Stimulated activated naive CD4-positive, alpha-beta T cell treated with Interleukin-2 at 50 U/mL for 16 hours (primary cell): ENCODE measurements around the gene SPSB1.
"Not testable (repeated sequence)": the region's sequence is repeated elsewhere in the genome, so short reads cannot be mapped to it uniquely, and the experiment has no call there.

Source experiments
- DNase-seq: peaks from one replicate; lab custom pipeline; 2025; lab: John Stamatoyannopoulos, UW

SPSB1 gene

GRCh38 chr1:9279172-9279840 is 13.4 kb upstream of the SPSB1 start:
- DNase-seq: no peak

GRCh38 chr1:9280015-9280860 is 12.5 kb upstream of the SPSB1 start:
- peak; percentile 72 for DNase-seq

GRCh38 chr1:9281071-9281827 is 11.4 kb upstream of the SPSB1 start:
- no peak for DNase-seq

GRCh38 chr1:9281908-9282695 is 10.6 kb upstream of the SPSB1 start:
- DNase-seq: no peak

GRCh38 chr1:9282696-9282955 is 10.1 kb upstream of the SPSB1 start:
- DNase-seq: no peak

- DNase-seq: no peak
Measured at GRCh38 chr1:9284061-9284460, 8.6 kb upstream of the SPSB1 start.

- no peak for DNase-seq
Measured at GRCh38 chr1:9286556-9286955, 6.1 kb upstream of the SPSB1 start.

- peak; percentile 73 for DNase-seq
Measured at GRCh38 chr1:9289090-9289534, 3.6 kb upstream of the SPSB1 start.

GRCh38 chr1:9289711-9290485 is 2.8 kb upstream of the SPSB1 start:
- peak; percentile 21 for DNase-seq

- DNase-seq: no peak
Measured at GRCh38 chr1:9291914-9292360, 757 bp upstream of the SPSB1 start.

- no peak for DNase-seq
Measured at GRCh38 chr1:9293241-9293532, 493 bp downstream of the SPSB1 start.

- peak; percentile 27 for DNase-seq
Measured at GRCh38 chr1:9293533-9294404, 1.1 kb downstream of the SPSB1 start.

- peak; percentile 8 for DNase-seq
Measured at GRCh38 chr1:9294405-9294773, 1.7 kb downstream of the SPSB1 start.

GRCh38 chr1:9294910-9295636 is 2.4 kb downstream of the SPSB1 start:
- peak; percentile 4 for DNase-seq

- DNase-seq: no peak
Measured at GRCh38 chr1:9295884-9296283, 3.2 kb downstream of the SPSB1 start.

- no peak for DNase-seq
Measured at GRCh38 chr1:9296850-9297249, 4.2 kb downstream of the SPSB1 start.

- no peak for DNase-seq
Measured at GRCh38 chr1:9297831-9298230, 5.1 kb downstream of the SPSB1 start.

GRCh38 chr1:9298282-9298681 is 5.6 kb downstream of the SPSB1 start:
- no peak for DNase-seq

GRCh38 chr1:9299571-9300541 is 7.2 kb downstream of the SPSB1 start:
- not testable (repeated sequence) for DNase-seq
